Activated naive CD4-positive, alpha-beta T cell treated with anti-CD3 and anti-CD28 coated beads, Interleukin-2, amount 10 ng/mL, durations not matched to agents 7 days and 5 days (primary cell): ENCODE measurements around the gene CIITA.

Experiments
- CTCF ChIA-PET: fragments of 350-600 bp; sonication (Branson Sonifier 250); formaldehyde crosslinking; loops from one replicate; lab custom pipeline; 2021; ENCODE audit warnings: antibody characterized with exemption; lab: Charles Lee
- DNase-seq: peaks from one replicate; pipeline ENCODE4 v3.0.0-alpha.2; 2020
- H3K27ac Mint-ChIP-seq: one replicate; pipeline ENCODE4 v1.8.0; 2021; ENCODE audit warnings: mild to moderate bottlenecking, moderate library complexity, mixed read lengths
- H3K27me3 Mint-ChIP-seq: one replicate; pipeline ENCODE4 v1.8.0; 2021; ENCODE audit warnings: mild to moderate bottlenecking, mixed read lengths
- H3K36me3 Mint-ChIP-seq: one replicate; pipeline ENCODE4 v1.8.0; 2021; ENCODE audit warnings: mixed read lengths
- H3K4me1 Mint-ChIP-seq: one replicate; pipeline ENCODE4 v1.8.0; 2021; ENCODE audit warnings: mixed read lengths
- H3K4me3 Mint-ChIP-seq: one replicate; pipeline ENCODE4 v1.8.0; 2021; ENCODE audit warnings: mild to moderate bottlenecking, moderate library complexity, mixed read lengths
- H3K9me3 Mint-ChIP-seq: one replicate; pipeline ENCODE4 v1.8.0; 2021; ENCODE audit warnings: mixed read lengths

CIITA gene

GRCh38 chr16:10944249-10945064 is 67.5 kb downstream of the CIITA start, which contains the start of gene CLEC16A:
Gene CLEC16A (plus strand): TSS chr16:10944564. CDS start chr16:10944718, 154 bp downstream.
- H3K9me3 Mint-ChIP-seq: no peaks in the 10 kb centered on the region
- H3K4me3 Mint-ChIP-seq: peak within 1 kb of the TSS; percentile 88
- peak; percentile 97 for DNase-seq
- H3K27me3 Mint-ChIP-seq: peaks cover 3% of the 10 kb centered on the region
- H3K27ac Mint-ChIP-seq: peak within 1 kb of the TSS; percentile 81
- peaks cover 75% of the 10 kb centered on the region for H3K4me1 Mint-ChIP-seq
- CTCF ChIA-PET: interaction anchor here (1.2 to 1.4 kb wide), 5 partner anchors 10 to 36 kb away, joined by 3 to 5 read pairs (median 4); no protein-coding TSS in a partner anchor
- H3K36me3 Mint-ChIP-seq: peaks cover 12% of the 10 kb centered on the region

DNA sequence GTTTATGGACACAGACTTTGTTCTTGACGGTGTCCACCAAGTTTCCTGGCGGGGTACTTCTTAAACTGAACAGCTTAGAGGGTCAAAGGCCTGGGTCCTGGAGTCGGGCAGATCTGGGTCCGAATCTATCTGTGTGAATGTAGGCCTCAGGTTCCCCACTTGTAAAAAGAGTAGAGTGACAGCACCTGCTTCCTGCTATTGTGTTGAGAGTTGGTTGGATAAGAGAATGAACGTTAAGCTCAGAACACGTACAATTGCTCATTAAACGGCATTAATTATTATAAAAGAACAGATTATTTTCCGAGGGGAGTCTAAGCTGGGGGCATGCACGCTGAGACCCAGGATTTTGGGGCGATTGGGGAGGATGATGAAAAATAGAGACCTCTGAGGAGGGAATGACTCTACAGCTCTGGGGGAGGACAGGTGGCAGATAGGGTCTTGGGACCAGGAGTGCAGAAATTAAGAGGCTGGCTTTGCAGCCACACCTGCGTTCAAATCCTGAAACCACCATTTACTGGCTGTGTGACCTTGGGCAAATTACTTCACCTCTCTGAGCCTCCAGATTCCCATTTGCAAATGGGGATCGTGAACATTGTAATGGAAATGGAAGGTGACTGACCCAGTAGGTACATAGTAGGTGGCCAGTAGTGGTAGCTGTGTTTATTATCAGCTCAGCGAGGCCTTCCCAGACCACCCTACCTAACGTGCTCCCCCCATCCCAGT is 68.2 kb downstream of the CIITA start:
- peaks cover 3% of the 10 kb centered on the region for H3K27me3 Mint-ChIP-seq
- H3K36me3 Mint-ChIP-seq: peaks cover 7% of the 10 kb centered on the region
- CTCF ChIA-PET: interaction anchor here (1.2 to 1.4 kb wide), 5 partner anchors 10 to 35 kb away, joined by 3 to 5 read pairs (median 4); no protein-coding TSS in a partner anchor
- no peaks in the 10 kb centered on the region for H3K9me3 Mint-ChIP-seq
- no peak for DNase-seq
- peaks cover 75% of the 10 kb centered on the region for H3K4me1 Mint-ChIP-seq
- peak overlapping the region; percentile 78 for H3K4me3 Mint-ChIP-seq
- H3K27ac Mint-ChIP-seq: peak overlapping the region; percentile 81

DNA sequence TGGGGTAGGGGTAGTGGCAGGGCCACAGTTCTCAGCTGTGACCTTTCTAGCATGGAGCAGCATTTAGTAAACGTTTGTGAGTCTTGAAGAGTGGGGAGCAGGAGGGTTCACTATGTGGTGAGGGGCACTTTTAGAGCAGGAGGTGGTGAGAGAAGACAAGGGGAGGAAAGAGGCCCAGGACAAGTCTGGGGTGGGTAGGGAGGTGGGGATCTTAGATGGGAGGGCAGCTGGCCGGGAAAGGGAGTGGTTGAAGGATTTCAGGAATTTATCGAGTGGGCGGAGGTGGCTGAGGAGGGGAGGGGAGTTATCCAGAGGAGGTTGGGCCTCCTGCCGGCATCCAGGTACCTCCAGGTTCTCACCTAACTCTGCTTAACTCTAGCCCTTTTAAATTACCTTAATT is 69.3 kb downstream of the CIITA start:
- H3K4me3 Mint-ChIP-seq: peak overlapping the region; percentile 78
- peaks cover 73% of the 10 kb centered on the region for H3K4me1 Mint-ChIP-seq
- no peaks in the 10 kb centered on the region for H3K36me3 Mint-ChIP-seq
- DNase-seq: no peak
- H3K9me3 Mint-ChIP-seq: no peaks in the 10 kb centered on the region
- H3K27ac Mint-ChIP-seq: no peak overlapping the region
- H3K27me3 Mint-ChIP-seq: peaks cover 3% of the 10 kb centered on the region
- CTCF ChIA-PET: no interaction called here

DNA sequence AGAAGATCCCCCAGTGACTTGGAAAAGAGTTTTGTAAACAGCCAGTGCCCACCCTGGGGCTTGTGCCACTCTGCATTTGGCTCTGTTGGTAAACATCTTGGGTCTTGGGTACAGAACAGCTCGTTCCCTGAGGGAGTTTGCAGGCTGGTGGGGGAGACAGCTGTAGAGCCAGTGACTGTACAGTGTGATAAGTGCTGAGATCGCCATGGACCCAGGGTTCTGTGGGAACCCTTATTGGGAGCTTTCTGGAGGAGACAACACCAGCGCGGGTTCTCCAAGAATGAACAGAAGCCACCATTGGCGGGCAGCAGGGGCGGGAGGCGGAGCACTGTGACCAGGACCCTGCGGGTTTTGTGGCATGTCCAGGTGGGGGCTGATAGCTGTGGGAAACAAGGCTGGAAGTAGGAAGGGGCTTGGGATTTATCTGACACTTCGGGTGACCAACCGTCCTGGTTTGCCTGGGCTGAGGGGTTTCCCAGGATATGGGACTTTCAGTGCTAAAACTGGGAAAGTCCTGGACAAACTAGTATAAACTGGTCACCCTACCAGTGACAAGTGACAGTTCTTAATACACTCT is 70.3 kb downstream of the CIITA start:
- H3K4me3 Mint-ChIP-seq: no peak overlapping the region
- H3K27ac Mint-ChIP-seq: no peak overlapping the region
- no peaks in the 10 kb centered on the region for H3K36me3 Mint-ChIP-seq
- no peaks in the 10 kb centered on the region for H3K9me3 Mint-ChIP-seq
- peaks cover 73% of the 10 kb centered on the region for H3K4me1 Mint-ChIP-seq
- CTCF ChIA-PET: interaction anchor here (0.6 to 1.7 kb wide), 2 partner anchors 10 to 405 kb away, joined by 3 to 4 read pairs; no protein-coding TSS in a partner anchor
- no peak for DNase-seq
- peaks cover 3% of the 10 kb centered on the region for H3K27me3 Mint-ChIP-seq

DNA sequence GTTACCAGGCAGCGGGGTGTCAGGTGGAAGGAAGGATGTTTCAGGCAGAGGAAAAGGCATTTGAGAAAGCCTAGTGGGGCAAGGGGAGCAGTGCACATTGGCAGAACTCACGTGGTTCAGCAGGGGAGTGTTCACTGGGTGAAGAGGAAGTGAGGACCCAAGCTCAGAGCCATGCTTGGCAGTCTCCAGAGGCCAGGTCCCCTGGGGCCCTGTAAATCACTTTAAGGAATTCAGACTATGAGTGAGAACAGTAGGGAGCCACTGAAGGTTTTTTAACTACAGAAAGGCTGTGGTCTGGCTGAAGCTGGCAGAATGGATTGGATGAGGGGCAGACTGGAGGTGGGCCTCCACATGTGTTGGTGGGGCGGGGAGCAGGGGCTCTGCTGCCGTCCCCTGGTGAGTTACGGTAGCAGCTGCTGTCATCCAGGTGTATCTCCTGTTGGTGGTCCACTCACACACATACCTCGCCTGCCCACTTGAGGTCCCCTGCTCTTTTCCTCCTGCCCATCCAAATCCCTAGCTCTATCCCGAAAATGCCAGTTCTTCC is 72.5 kb downstream of the CIITA start:
- Mint-ChIP-seq H3K4me3 (no peak overlapping the region), H3K9me3 (no peaks in the 10 kb centered on the region), H3K4me1 (peaks cover 63% of the 10 kb centered on the region), H3K36me3 (no peaks in the 10 kb centered on the region), H3K27me3 (no peaks in the 10 kb centered on the region), H3K27ac (peak overlapping the region; percentile 15)
- DNase-seq: peak; percentile 80
- CTCF ChIA-PET: interaction anchor here (1.2 to 3.9 kb wide), 3 partner anchors 15 to 457 kb away, joined by 3 to 27 read pairs (median 4); no protein-coding TSS in a partner anchor

DNA sequence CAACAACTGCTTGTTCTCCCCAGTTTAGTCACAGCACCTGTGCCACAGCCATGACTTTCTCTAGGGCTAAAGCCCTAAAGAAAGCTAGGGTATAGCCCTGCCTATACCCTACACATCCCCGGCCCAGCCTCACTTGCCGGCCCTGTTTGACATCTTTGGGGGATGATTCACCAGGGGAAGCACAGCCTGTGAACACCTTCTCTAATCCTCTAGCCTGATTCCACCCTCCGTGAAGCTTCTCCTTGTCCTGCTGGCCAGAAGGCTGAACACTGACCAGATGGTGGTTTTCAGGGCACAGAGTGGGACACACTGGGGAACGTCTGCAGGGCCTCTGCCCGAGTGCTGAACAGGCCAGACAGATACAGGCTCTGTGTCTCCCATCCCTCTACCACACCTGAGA is 73.4 kb downstream of the CIITA start:
- no peak for DNase-seq
- Mint-ChIP-seq H3K9me3 (no peaks in the 10 kb centered on the region), H3K4me1 (peaks cover 66% of the 10 kb centered on the region), H3K4me3 (no peak overlapping the region), H3K27me3 (no peaks in the 10 kb centered on the region), H3K27ac (no peak overlapping the region), H3K36me3 (no peaks in the 10 kb centered on the region)
- CTCF ChIA-PET: interaction anchor here (1.1 to 3.9 kb wide), 2 partner anchors 14 to 307 kb away, joined by 3 to 27 read pairs; no protein-coding TSS in a partner anchor

- no peak overlapping the region for H3K27ac Mint-ChIP-seq
These were observed 74.0 kb downstream of the CIITA start for GRCh38 chr16:10951026-10951425.

GRCh38 chr16:10954903-10955302 is 77.9 kb downstream of the CIITA start:
- H3K27ac Mint-ChIP-seq: no peak overlapping the region
- no peak overlapping the region for H3K4me3 Mint-ChIP-seq

More at GRCh38 chr16:10951026-10951425, 74.0 kb downstream of the CIITA start:
- CTCF ChIA-PET: interaction anchor here (0.5 to 3.9 kb wide), 5 partner anchors 13 to 446 kb away, joined by 3 to 27 read pairs (median 3); no protein-coding TSS in a partner anchor
- Mint-ChIP-seq H3K4me3 (no peak overlapping the region), H3K36me3 (no peaks in the 10 kb centered on the region), H3K4me1 (peaks cover 65% of the 10 kb centered on the region), H3K9me3 (no peaks in the 10 kb centered on the region), H3K27me3 (no peaks in the 10 kb centered on the region)
- no peak for DNase-seq

GRCh38 chr16:10957771-10958482 is 80.9 kb downstream of the CIITA start:
- Mint-ChIP-seq H3K9me3 (peaks cover 2% of the 10 kb centered on the region), H3K36me3 (peaks cover 35% of the 10 kb centered on the region), H3K27me3 (no peaks in the 10 kb centered on the region), H3K27ac (peak overlapping the region; percentile 70), H3K4me3 (no peak overlapping the region), H3K4me1 (peaks cover 61% of the 10 kb centered on the region)
- DNase-seq: no peak
- CTCF ChIA-PET: interaction anchor here (1.0 to 2.0 kb wide), 9 partner anchors 10 to 443 kb away, joined by 3 to 4 read pairs (median 3); partner anchors contain the start of gene SOCS1

More at GRCh38 chr16:10954903-10955302, 77.9 kb downstream of the CIITA start:
- CTCF ChIA-PET: interaction anchor here (0.9 to 3.0 kb wide), 10 partner anchors 9 to 1113 kb away, joined by 3 to 37 read pairs (median 3); no protein-coding TSS in a partner anchor
- no peaks in the 10 kb centered on the region for H3K9me3 Mint-ChIP-seq
- H3K27me3 Mint-ChIP-seq: no peaks in the 10 kb centered on the region
- DNase-seq: no peak
- H3K4me1 Mint-ChIP-seq: peaks cover 58% of the 10 kb centered on the region
- peaks cover 13% of the 10 kb centered on the region for H3K36me3 Mint-ChIP-seq

- CTCF ChIA-PET: interaction anchor here (0.6 to 1.6 kb wide), 5 partner anchors 8 to 447 kb away, joined by 3 to 4 read pairs (median 3); partner anchors contain the start of gene SOCS1
- Mint-ChIP-seq H3K36me3 (peaks cover 45% of the 10 kb centered on the region), H3K4me1 (peaks cover 67% of the 10 kb centered on the region)
These were observed 82.2 kb downstream of the CIITA start for GRCh38 chr16:10959161-10959560.

GRCh38 chr16:10961231-10961630 is 84.2 kb downstream of the CIITA start:
- CTCF ChIA-PET: interaction anchor here (1.8 to 4.5 kb wide), 2 partner anchors 7 to 446 kb away, joined by 5 to 37 read pairs; no protein-coding TSS in a partner anchor
- DNase-seq: no peak
- no peak overlapping the region for H3K4me3 Mint-ChIP-seq
- H3K27me3 Mint-ChIP-seq: no peaks in the 10 kb centered on the region
- H3K36me3 Mint-ChIP-seq: peaks cover 58% of the 10 kb centered on the region
- no peak overlapping the region for H3K27ac Mint-ChIP-seq
- peaks cover 69% of the 10 kb centered on the region for H3K4me1 Mint-ChIP-seq
- H3K9me3 Mint-ChIP-seq: peaks cover 6% of the 10 kb centered on the region

More at GRCh38 chr16:10959161-10959560, 82.2 kb downstream of the CIITA start:
- no peak for DNase-seq
- H3K9me3 Mint-ChIP-seq: peaks cover 6% of the 10 kb centered on the region
- H3K27ac Mint-ChIP-seq: no peak overlapping the region
- no peaks in the 10 kb centered on the region for H3K27me3 Mint-ChIP-seq
- no peak overlapping the region for H3K4me3 Mint-ChIP-seq

- Mint-ChIP-seq H3K4me1 (peaks cover 69% of the 10 kb centered on the region), H3K9me3 (peaks cover 6% of the 10 kb centered on the region), H3K36me3 (peaks cover 60% of the 10 kb centered on the region), H3K4me3 (peak overlapping the region; percentile 36), H3K27ac (peak overlapping the region; percentile 90), H3K27me3 (no peaks in the 10 kb centered on the region)
- CTCF ChIA-PET: interaction anchor here (0.6 to 4.5 kb wide), 40 partner anchors 8 to 841 kb away, joined by 3 to 68 read pairs (median 4); partner anchors contain the start of gene SOCS1
- DNase-seq: peak; percentile 89
These were observed 87.3 kb downstream of the CIITA start for GRCh38 chr16:10964039-10964890.
